Fibroblast of villous mesenchyme (primary cell): Measurements from ENCODE around the gene RPL10. TPM values are rescaled to one million over a fixed set of nuclear protein-coding genes. Genes with fewer than 3 reads are reported as not detected.

Source experiments
- DNase-seq: peaks from one replicate; pipeline ENCODE4 v3.0.0-alpha.2; 2010; ENCODE audit warnings: low read depth
- H3K4me3 ChIP-seq: 2 replicates; pipeline ENCODE4 v1.5.1; 2011; ENCODE audit warnings: low read depth, mild to moderate bottlenecking, low read length
- CTCF ChIP-seq: IDR thresholded peaks from 2 replicates; pipeline ENCODE4 v1.5.1; 2012; ENCODE audit warnings: low read depth, mild to moderate bottlenecking, low read length; ENCODE audit not compliant: insufficient read depth
- total RNA-seq: library from RNA; depleted of rRNA; stranded (reverse); fragments of >200 nt; gene quantifications from 2 replicates; pipeline ENCODE4 v1.2.3, GENCODE V29; 2012

Gene RPL10
- total RNA-seq, 1 donor = 1,322 TPM

- no peak for TF ChIP-seq CTCF
- H3K4me3 ChIP-seq = peak overlapping the region; percentile 48
- no peak for DNase-seq
Observed at GRCh38 chrX:154371789-154372300, 26.3 kb upstream of the RPL10 start.

GRCh38 chrX:154372612-154373022, 25.6 kb upstream of the RPL10 start:
- peak; percentile 47 for DNase-seq
- TF ChIP-seq CTCF = no peak
- peak overlapping the region; percentile 48 for H3K4me3 ChIP-seq

GRCh38 chrX:154373340-154374306, 24.6 kb upstream of the RPL10 start:
- TF ChIP-seq CTCF = peak; percentile 55
- peak overlapping the region; percentile 60 for H3K4me3 ChIP-seq
- DNase-seq = peak; percentile 86

GRCh38 chrX:154374313-154375155, 23.6 kb upstream of the RPL10 start, which contains the start of gene FLNA:
TSS of gene FLNA (minus strand) at chrX:154374634. CDS start at chrX:154371245, 3,389 bp downstream.
- peak within 1 kb of the TSS; percentile 60 for H3K4me3 ChIP-seq
- TF ChIP-seq CTCF = no peak
- DNase-seq = no peak

GRCh38 chrX:154375156-154375504, 23.0 kb upstream of the RPL10 start:
- TF ChIP-seq CTCF = no peak
- no peak for DNase-seq
- H3K4me3 ChIP-seq = peak overlapping the region; percentile 41

- no peak for TF ChIP-seq CTCF
- H3K4me3 ChIP-seq = no peak overlapping the region
- DNase-seq = no peak
Observed at GRCh38 chrX:154376774-154377173, 21.4 kb upstream of the RPL10 start.
